ENCODE measurements around the gene AJAP1. TPM values are rescaled to one million over a fixed set of nuclear protein-coding genes. Genes with fewer than 3 reads are reported as not detected.
A peak's percentile ranks its signal among the peaks of the same experiment; 100 is the strongest.

The AJAP1 gene
- total RNA-seq, 1 donor from 2014 or later: 7.3 TPM

DNA sequence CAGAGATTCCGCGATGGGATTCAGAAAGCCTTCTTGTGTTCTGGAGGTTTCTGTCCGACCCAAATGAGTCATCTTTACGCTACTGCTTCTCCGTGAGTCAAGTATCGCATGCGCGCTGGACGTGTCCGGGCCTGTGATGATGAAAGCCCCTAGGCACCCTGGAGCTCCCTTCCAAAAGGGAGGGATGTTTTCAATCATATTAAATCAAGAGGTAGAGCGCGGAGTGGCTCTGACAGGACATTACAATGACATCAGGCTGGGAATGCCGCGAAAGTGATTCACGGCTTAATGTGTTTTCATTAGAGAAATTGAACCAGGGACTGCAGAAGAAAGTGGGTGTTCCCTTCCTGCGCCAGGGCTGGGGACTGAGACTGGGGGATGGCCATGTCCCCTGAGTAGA is 48.5 kb downstream of the AJAP1 start:
- no peak for DNase-seq

- no peak for DNase-seq
These were observed 49.2 kb downstream of the AJAP1 start for GRCh38 chr1:4703646-4704045.

- no peak for DNase-seq
These were observed 54.6 kb downstream of the AJAP1 start for GRCh38 chr1:4708840-4709507.

DNA sequence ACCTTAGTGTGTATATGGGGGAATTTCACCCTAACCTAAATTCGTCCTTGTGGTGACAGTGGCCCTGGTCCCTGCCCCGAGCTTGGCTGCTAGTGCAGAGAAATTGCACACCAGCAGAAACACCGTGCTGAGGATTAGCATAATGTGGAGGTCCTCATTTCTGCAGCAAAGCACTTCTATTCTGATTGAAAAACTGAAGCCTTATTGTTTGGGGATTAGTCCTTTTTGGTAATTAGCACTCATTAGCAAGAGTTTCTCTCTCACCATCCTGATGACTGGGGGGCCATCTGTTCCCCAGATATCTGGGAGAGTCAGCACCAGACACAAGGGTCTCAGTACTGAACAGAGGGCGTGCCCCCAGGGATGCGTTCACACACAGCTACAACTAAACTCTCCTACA is 55.2 kb downstream of the AJAP1 start:
- no peak for DNase-seq

GRCh38 chr1:4710592-4711415 is 56.4 kb downstream of the AJAP1 start:
- DNase-seq: no peak

GRCh38 chr1:4711416-4712275 is 57.2 kb downstream of the AJAP1 start:
- DNase-seq: no peak

GRCh38 chr1:4713669-4714068 is 59.3 kb downstream of the AJAP1 start:
- DNase-seq: peak; percentile 39

DNA sequence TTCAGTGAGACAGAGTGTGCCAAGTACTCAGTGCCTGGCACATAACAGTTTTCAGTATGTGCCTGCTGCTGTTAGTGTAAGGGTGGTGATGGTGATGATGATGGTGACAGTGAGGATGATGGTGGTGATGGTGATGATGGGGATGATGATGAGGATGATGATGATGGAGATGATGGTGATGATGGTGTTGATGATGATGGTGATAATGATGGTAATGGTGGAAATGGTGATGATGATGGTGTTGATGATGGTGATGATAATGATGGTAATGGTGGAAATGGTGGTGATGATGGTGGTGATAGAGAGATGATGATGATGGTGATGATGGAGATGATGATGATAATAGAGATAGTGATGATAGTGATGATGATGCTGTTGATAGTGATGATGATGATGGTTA is 62.0 kb downstream of the AJAP1 start:
- no peak for DNase-seq

GRCh38 chr1:4718071-4718470 is 63.7 kb downstream of the AJAP1 start:
- DNase-seq: no peak

DNA sequence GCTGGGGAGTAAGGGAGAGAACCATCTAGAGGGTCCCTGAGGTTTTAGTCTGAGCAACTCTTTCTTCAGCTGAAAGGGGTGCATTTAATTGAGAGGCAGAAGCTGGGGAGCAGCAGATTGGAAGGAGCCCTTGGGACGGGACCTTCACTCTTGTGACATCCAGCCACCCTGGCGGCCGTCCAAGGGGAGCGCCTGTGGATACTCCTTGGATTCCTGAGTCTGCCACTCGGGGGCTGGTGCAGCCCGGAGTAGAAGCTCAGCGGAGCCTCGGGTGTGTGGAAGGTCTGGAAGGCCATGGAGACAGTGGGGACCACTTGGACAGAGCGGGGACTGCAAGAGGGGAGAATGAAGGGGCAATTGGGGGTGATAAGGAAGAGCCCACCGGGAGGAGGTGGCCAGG is 68.7 kb downstream of the AJAP1 start:
- no peak for DNase-seq

DNA sequence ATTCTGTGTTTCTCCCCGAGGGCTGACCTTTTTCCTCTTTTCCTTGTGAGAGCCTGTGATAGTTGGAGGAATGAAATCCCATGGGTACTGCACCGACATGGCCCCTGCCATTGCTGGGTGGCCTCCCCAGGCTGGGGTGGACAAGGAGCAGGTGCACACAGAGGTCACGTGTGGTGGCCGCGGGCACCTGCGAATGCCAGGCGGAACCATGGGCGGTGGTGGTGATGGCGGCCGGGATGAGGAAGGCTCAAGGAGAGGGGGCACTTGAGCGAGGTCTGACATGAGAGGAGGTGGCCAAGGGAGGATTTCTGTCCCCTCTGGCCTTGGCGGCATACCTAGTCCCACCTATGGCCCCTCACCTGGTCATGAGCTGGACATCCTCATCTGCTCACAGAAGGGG is 69.6 kb downstream of the AJAP1 start:
- no peak for DNase-seq

DNA sequence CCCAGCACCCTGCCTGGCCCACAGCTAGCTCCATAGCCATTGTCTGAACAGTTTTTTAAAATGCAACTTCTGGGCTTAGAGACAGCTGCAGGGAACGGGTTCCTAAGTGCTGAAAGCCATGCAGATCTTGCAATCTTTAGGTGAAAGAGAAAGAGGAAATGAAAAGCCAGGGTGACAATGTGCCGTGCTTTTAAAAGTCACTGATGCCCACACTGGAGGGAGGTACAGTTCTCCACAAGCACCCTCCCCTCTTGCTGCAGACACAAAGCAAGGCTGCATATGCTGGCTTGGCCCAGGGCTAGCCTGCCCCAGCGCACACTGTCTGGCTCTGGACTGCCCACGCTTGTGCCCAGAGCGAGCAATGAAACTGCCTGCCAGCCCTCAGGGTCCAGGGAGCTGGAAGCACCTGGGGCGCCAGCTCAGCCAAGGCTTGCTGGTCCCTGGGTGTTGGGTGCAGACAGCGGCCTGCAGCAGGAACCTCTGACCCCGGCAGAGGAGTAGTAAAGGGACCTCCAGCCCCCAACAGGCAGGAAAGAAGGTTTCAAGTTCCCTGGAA is 70.4 kb downstream of the AJAP1 start:
- no peak for DNase-seq

DNA sequence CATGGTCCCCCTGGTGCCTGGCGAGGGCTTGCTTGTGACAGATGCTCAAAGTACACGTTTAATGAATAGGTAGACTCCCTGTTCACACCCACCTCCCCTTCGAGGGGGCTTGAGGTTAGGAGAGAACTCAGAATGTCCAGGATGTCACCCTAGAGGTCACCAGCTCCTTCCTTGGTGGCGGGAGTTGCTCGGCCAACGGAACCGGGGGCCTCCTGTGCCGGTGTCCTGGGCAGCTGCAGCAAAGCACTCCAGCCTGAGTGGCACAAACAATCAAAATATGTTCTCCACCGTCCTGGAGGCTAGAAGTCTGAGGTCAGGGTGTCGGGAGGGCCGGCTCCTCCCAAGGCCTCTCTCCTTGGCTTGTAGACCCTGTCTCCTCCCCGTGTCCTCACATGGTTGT is 71.0 kb downstream of the AJAP1 start:
- no peak for DNase-seq

- DNase-seq: peak; percentile 35
These were observed 72.4 kb downstream of the AJAP1 start for GRCh38 chr1:4726620-4727341.

- no peak for DNase-seq
These were observed 74.1 kb downstream of the AJAP1 start for GRCh38 chr1:4728319-4729089.

DNA sequence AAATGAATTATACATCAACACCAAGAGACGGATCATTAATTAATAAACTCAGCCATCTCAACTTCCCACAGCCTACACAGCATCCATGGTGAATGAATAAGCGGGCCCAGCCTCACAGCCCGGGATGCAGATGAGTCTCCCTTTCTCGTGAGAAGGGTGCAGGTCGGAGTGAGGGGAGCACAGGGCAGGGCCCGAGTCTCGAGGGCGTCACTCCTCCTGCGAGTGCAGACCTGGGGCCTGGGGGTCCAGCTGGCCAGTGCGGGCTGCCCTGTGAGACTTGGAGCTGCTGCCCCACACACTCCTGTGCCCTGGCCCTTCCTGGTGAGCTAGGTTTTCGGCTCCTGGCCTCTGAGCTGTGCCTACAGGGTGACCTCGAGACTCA is 74.7 kb downstream of the AJAP1 start:
- no peak for DNase-seq

DNA sequence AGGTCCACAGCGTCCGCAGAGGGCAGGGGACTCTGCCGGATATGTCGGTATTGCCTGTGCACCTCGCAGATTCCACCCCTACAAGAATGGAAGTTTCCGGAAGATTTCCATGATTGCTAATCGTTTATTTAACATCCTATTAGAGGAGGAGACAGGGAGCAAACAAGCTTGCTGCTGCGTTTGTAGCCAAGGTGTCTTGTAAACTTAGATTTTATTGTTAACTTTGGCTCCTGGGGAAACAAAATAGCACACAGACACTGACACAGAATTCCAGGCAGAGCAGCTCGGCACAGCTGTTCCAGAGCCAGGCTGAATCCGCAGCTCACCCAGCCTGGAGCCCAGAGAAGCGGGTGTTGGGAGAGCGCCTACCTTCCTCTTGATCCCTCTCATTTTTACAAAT is 75.7 kb downstream of the AJAP1 start:
- DNase-seq: peak; percentile 12

- DNase-seq: peak; percentile 18
These were observed 79.2 kb downstream of the AJAP1 start for GRCh38 chr1:4733446-4734177.

DNA sequence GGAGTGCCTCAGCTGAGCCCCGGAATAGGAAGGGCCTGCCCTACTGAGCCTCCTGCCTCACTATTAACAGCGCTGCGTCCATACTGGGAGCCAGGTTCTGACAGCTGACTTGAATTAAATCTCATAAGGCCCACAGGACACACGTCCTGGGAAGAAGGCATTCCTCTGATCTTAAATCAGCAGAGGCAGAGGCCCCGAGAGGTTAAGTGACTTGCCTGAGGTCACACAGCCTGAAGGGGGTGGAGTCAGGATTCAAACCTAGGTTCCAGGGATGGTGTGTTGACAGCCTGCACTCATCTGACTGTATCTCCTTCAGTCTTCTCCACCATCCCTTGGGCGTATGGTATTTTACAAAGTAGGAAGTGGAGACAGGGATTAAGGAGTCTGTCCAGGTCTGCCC is 79.8 kb downstream of the AJAP1 start:
- DNase-seq: no peak

- DNase-seq: peak; percentile 25
These were observed 80.4 kb downstream of the AJAP1 start for GRCh38 chr1:4734791-4735190.

GRCh38 chr1:4736254-4736653 is 81.8 kb downstream of the AJAP1 start:
- DNase-seq: no peak
